Measurements from ENCODE around the gene G6PD.
"Not testable (repeated sequence)": the region's sequence is repeated elsewhere in the genome, so short reads cannot be mapped to it uniquely, and the experiment has no call there.

The G6PD gene

DNA sequence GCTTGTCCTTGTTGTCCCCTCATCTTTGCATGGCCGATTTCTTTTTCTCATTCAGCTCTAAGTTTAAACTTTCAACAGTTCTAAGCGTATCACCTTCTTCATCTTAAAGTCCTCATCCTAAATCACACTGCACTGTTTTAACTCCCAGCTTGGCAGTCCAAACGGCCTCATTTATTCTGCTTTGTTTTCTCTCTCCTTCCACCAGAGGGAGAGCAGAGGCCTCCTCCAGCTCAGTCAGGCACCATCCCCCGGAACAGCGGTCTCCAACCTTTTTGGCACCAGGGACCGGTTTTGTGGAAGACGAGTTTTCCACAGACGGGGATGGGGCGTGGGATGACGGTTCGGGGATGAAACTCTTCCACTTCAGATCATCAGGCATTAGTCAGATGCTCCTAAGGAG is 23.7 kb upstream of the G6PD start:
- H3K79me2 ChIP-seq (ENCODE audit: control insufficient read depth, insufficient read depth, low read length, unreplicated experiment); H3K27ac ChIP-seq (ENCODE audit: low read depth, low read length); H3K4me1 ChIP-seq (ENCODE audit: control insufficient read depth, insufficient read depth, low read length, unreplicated experiment); H2AFZ ChIP-seq (ENCODE audit: low read length, unreplicated experiment); H3K4me3 ChIP-seq (ENCODE audit: low read depth, low read length); H3K27me3 ChIP-seq (ENCODE audit: insufficient read depth, low read length); H3K36me3 ChIP-seq (ENCODE audit: insufficient read depth, low read length): not testable (repeated sequence)

- H2AFZ ChIP-seq (ENCODE audit: low read length, unreplicated experiment); H3K4me3 ChIP-seq (ENCODE audit: low read depth, low read length); H3K79me2 ChIP-seq (ENCODE audit: control insufficient read depth, insufficient read depth, low read length, unreplicated experiment); H3K36me3 ChIP-seq (ENCODE audit: insufficient read depth, low read length); H3K27me3 ChIP-seq (ENCODE audit: insufficient read depth, low read length); H3K4me1 ChIP-seq (ENCODE audit: control insufficient read depth, insufficient read depth, low read length, unreplicated experiment); H3K27ac ChIP-seq (ENCODE audit: low read depth, low read length): not testable (repeated sequence)
Measured at GRCh38 chrX:154562295-154562694, 15.6 kb upstream of the G6PD start.

GRCh38 chrX:154560326-154560725 is 13.7 kb upstream of the G6PD start:
- H3K79me2 ChIP-seq (ENCODE audit: control insufficient read depth, insufficient read depth, low read length, unreplicated experiment); H2AFZ ChIP-seq (ENCODE audit: low read length, unreplicated experiment); H3K4me3 ChIP-seq (ENCODE audit: low read depth, low read length); H3K27ac ChIP-seq (ENCODE audit: low read depth, low read length); H3K27me3 ChIP-seq (ENCODE audit: insufficient read depth, low read length); H3K4me1 ChIP-seq (ENCODE audit: control insufficient read depth, insufficient read depth, low read length, unreplicated experiment); H3K36me3 ChIP-seq (ENCODE audit: insufficient read depth, low read length): not testable (repeated sequence)

DNA sequence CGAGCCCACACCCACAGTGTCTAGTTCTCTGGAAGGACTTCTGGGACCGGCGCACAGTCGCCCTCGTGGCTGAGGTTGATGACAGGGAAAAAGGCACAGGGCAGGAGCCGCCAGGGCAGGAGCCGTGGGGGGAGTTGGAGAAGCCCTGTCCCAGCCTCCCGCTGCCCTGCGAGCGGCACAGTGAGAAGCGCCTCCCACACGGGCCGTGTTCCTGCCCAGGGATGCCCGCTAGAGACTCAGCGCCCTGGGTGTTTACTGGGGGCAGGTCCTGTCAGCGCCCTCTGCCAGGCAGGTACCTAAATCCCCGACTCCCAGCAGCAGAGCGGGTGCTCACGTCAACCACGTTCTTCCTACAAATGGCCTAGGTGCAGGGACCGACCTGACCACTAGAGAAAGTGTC is 12.2 kb upstream of the G6PD start:
- H3K4me3 ChIP-seq (ENCODE audit: low read depth, low read length); H3K27me3 ChIP-seq (ENCODE audit: insufficient read depth, low read length); H2AFZ ChIP-seq (ENCODE audit: low read length, unreplicated experiment); H3K27ac ChIP-seq (ENCODE audit: low read depth, low read length); H3K36me3 ChIP-seq (ENCODE audit: insufficient read depth, low read length); H3K4me1 ChIP-seq (ENCODE audit: control insufficient read depth, insufficient read depth, low read length, unreplicated experiment); H3K79me2 ChIP-seq (ENCODE audit: control insufficient read depth, insufficient read depth, low read length, unreplicated experiment): not testable (repeated sequence)

GRCh38 chrX:154558060-154558690 is 11.5 kb upstream of the G6PD start:
- H3K36me3 ChIP-seq (ENCODE audit: insufficient read depth, low read length); H3K4me1 ChIP-seq (ENCODE audit: control insufficient read depth, insufficient read depth, low read length, unreplicated experiment); H2AFZ ChIP-seq (ENCODE audit: low read length, unreplicated experiment); H3K4me3 ChIP-seq (ENCODE audit: low read depth, low read length); H3K27ac ChIP-seq (ENCODE audit: low read depth, low read length); H3K27me3 ChIP-seq (ENCODE audit: insufficient read depth, low read length); H3K79me2 ChIP-seq (ENCODE audit: control insufficient read depth, insufficient read depth, low read length, unreplicated experiment): not testable (repeated sequence)

GRCh38 chrX:154552112-154552806 is 5.6 kb upstream of the G6PD start:
- not testable (repeated sequence) for H3K4me3 ChIP-seq (ENCODE audit: low read depth, low read length); H3K27me3 ChIP-seq (ENCODE audit: insufficient read depth, low read length); H3K36me3 ChIP-seq (ENCODE audit: insufficient read depth, low read length); H3K27ac ChIP-seq (ENCODE audit: low read depth, low read length); H2AFZ ChIP-seq (ENCODE audit: low read length, unreplicated experiment)
- H3K4me1 ChIP-seq (ENCODE audit: control insufficient read depth, insufficient read depth, low read length, unreplicated experiment) = peaks cover 12% of the 10 kb centered on the region
- H3K79me2 ChIP-seq (ENCODE audit: control insufficient read depth, insufficient read depth, low read length, unreplicated experiment) = peaks cover 42% of the 10 kb centered on the region

- peaks cover 56% of the 10 kb centered on the region for H3K79me2 ChIP-seq (ENCODE audit: control insufficient read depth, insufficient read depth, low read length, unreplicated experiment)
- H3K4me1 ChIP-seq (ENCODE audit: control insufficient read depth, insufficient read depth, low read length, unreplicated experiment) = peaks cover 14% of the 10 kb centered on the region
- H3K27ac ChIP-seq (ENCODE audit: low read depth, low read length) = no peak overlapping the region
- no peak overlapping the region for H2AFZ ChIP-seq (ENCODE audit: low read length, unreplicated experiment)
- peak overlapping the region; percentile 49 for H3K4me3 ChIP-seq (ENCODE audit: low read depth, low read length)
- no peaks in the 10 kb centered on the region; the same call in 1 of the 2 replicates for H3K36me3 ChIP-seq (ENCODE audit: insufficient read depth, low read length)
- no peaks in the 10 kb centered on the region for H3K27me3 ChIP-seq (ENCODE audit: insufficient read depth, low read length)
Measured at GRCh38 chrX:154549766-154550165, 3.1 kb upstream of the G6PD start.

DNA sequence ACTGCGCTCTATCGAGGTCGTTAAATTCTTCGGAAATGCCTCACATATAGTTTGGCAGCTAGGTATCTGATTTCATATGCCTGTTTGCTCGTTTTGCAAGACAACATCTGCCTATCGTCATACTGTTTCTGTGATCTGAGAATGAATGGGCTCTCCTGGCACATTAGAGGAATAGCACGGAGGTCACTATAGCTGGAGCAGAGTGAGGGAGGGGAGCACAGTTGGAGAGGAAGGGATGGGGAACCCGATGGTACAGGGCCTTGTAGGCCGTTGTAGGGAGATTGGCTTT is 1.3 kb upstream of the G6PD start:
- Histone ChIP-seq H3K27ac (ENCODE audit: low read depth, low read length) (peak overlapping the region; percentile 90), H3K36me3 (ENCODE audit: insufficient read depth, low read length) (no peaks in the 10 kb centered on the region; the same call in 1 of the 2 replicates), H3K4me3 (ENCODE audit: low read depth, low read length) (peak overlapping the region; percentile 84), H2AFZ (ENCODE audit: low read length, unreplicated experiment) (no peak overlapping the region), H3K27me3 (ENCODE audit: insufficient read depth, low read length) (no peaks in the 10 kb centered on the region), H3K79me2 (ENCODE audit: control insufficient read depth, insufficient read depth, low read length, unreplicated experiment) (peaks cover 58% of the 10 kb centered on the region), H3K4me1 (ENCODE audit: control insufficient read depth, insufficient read depth, low read length, unreplicated experiment) (peaks cover 24% of the 10 kb centered on the region)

- Histone ChIP-seq H2AFZ (ENCODE audit: low read length, unreplicated experiment) (peak within 1 kb of the TSS; percentile 13), H3K4me3 (ENCODE audit: low read depth, low read length) (peak within 1 kb of the TSS; percentile 84), H3K4me1 (ENCODE audit: control insufficient read depth, insufficient read depth, low read length, unreplicated experiment) (peaks cover 30% of the 10 kb centered on the region), H3K27me3 (ENCODE audit: insufficient read depth, low read length) (no peaks in the 10 kb centered on the region), H3K27ac (ENCODE audit: low read depth, low read length) (peak within 1 kb of the TSS; percentile 90), H3K36me3 (ENCODE audit: insufficient read depth, low read length) (no peaks in the 10 kb centered on the region; the same call in 1 of the 2 replicates), H3K79me2 (ENCODE audit: control insufficient read depth, insufficient read depth, low read length, unreplicated experiment) (peaks cover 60% of the 10 kb centered on the region)
Measured at GRCh38 chrX:154547245-154548027, 790 bp upstream of the G6PD start, which contains the start of gene IKBKG. TSS of gene IKBKG (plus strand) at chrX:154547620. CDS start at chrX:154552003, 4,383 bp downstream.

- Histone ChIP-seq H3K27me3 (ENCODE audit: insufficient read depth, low read length) (no peaks in the 10 kb centered on the region), H3K4me1 (ENCODE audit: control insufficient read depth, insufficient read depth, low read length, unreplicated experiment) (peaks cover 44% of the 10 kb centered on the region), H3K79me2 (ENCODE audit: control insufficient read depth, insufficient read depth, low read length, unreplicated experiment) (peaks cover 52% of the 10 kb centered on the region), H3K4me3 (ENCODE audit: low read depth, low read length) (peak overlapping the region; percentile 84), H2AFZ (ENCODE audit: low read length, unreplicated experiment) (no peak overlapping the region), H3K36me3 (ENCODE audit: insufficient read depth, low read length) (no peaks in the 10 kb centered on the region; the same call in 1 of the 2 replicates), H3K27ac (ENCODE audit: low read depth, low read length) (no peak overlapping the region)
Measured at GRCh38 chrX:154545673-154546274, 872 bp downstream of the G6PD start.

Data from ACC112 (cell line).